Activated CD4-positive, alpha-beta T cell treated with anti-CD3 and anti-CD28 coated beads, Interleukin-2, amount 10 ng/mL, durations not matched to agents 24 days and 14 days (primary cell): Measurements from ENCODE around the gene TNFRSF1A. TPM values are rescaled to one million over a fixed set of nuclear protein-coding genes. Genes with fewer than 3 reads are reported as not detected.
A peak's percentile ranks its signal among the peaks of the same experiment; 100 is the strongest.
"Not testable (repeated sequence)": the region's sequence is repeated elsewhere in the genome, so short reads cannot be mapped to it uniquely, and the experiment has no call there.

Experiments used
- DNase-seq: peaks from one replicate; pipeline ENCODE4 v3.0.0; 2022
- H3K27ac Mint-ChIP-seq: one replicate; pipeline ENCODE4 v1.8.0; 2022; ENCODE audit warnings: mild to moderate bottlenecking, mixed read lengths
- H3K27me3 Mint-ChIP-seq: one replicate; pipeline ENCODE4 v1.8.0; 2022; ENCODE audit warnings: mixed read lengths
- H3K36me3 Mint-ChIP-seq: one replicate; pipeline ENCODE4 v1.8.0; 2022; ENCODE audit warnings: low read depth, mild to moderate bottlenecking, mixed read lengths
- H3K4me1 Mint-ChIP-seq: one replicate; pipeline ENCODE4 v1.8.0; 2021; ENCODE audit warnings: mixed read lengths
- H3K4me3 Mint-ChIP-seq: one replicate; pipeline ENCODE4 v1.8.0; 2022; ENCODE audit warnings: mild to moderate bottlenecking, moderate library complexity, mixed read lengths
- H3K9me3 Mint-ChIP-seq: one replicate; pipeline ENCODE4 v1.8.0; 2021; ENCODE audit warnings: mixed read lengths
- intact Hi-C: fragments of 100-400 bp; cut with micrococcal nuclease; formaldehyde crosslinking; loops from one replicate; pipeline ENCODE4 v1.15.1; 2023
- total RNA-seq: library from RNA; stranded (reverse); gene quantifications from 2 replicates; pipeline ENCODE4 v1.2.3, GENCODE V29; 2022

The TNFRSF1A gene
- total RNA-seq, 1 donor from 2014 or later, result 52.7 TPM

DNA sequence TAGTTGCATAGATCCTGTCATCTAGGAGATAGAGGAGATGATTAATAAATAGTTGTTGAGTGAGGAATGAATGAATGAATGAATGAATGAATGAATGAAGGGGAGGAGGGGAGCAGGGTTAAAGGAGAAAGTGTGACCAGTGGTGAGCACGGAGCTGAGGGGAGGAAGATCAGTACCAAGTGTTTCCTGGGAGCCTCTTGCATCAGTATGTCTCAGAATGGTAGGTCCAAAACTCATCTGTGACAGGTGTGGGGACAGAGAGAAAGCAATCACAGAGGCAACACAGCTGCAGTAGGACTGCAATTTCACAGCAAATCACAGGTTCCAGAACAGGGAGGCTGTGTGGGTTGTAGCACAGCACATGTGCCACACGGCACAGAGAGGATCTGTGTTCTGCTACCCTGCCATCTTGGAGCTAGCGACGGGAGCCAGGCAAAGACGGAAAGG, 14.5 kb upstream of the TNFRSF1A start:
- no peak overlapping the region for H3K27ac Mint-ChIP-seq
- H3K27me3 Mint-ChIP-seq, result peaks cover 14% of the 10 kb centered on the region
- H3K36me3 Mint-ChIP-seq, result no peaks in the 10 kb centered on the region
- no peak overlapping the region for H3K4me3 Mint-ChIP-seq
- intact Hi-C loops, result no loop called here
- no peak for DNase-seq
- H3K9me3 Mint-ChIP-seq, result no peaks in the 10 kb centered on the region
- H3K4me1 Mint-ChIP-seq, result peaks cover 17% of the 10 kb centered on the region

DNA sequence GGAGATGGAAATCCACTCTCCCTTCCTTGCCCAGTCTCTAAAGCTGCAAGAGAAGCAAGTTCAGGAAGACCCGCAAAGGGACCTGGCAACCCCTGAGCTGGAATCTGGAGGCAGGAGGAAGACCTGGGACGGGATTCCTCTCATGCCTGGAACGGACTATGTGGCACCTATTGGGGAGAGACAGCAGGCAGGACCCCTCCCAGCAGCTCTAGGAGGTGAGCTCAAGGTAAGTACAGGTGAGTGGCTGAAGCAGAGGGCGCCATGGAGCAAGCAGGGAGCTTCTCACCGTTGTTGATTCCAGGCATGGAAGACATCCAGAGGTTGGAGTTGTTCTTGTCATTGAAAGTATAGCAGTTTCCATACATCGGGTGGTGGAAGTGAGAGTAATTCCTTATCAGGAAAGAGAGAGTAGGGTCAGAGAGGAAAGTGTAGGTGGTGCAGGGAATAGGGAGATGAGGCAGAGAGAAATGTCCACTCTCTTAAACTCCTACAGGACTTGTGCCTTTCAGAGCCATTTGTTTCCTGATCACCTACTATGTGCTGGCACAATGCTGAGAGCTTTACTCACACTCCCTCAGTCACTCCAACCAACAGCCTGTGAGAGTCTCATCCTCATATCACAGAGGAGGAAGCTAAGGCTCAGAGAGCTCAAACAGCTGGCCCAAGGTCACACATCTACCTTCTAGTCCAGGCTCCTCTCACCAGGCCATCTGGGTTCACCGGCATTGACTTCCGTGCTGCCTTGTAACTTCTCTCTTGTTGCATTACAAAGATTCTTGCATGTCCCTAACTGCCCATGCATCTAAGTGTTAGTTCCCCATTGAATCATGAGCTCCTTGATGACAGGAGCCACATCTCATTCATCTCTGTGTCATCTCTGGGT, 13.9 kb upstream of the TNFRSF1A start:
- Mint-ChIP-seq H3K27me3 (peaks cover 16% of the 10 kb centered on the region), H3K9me3 (no peaks in the 10 kb centered on the region), H3K4me3 (no peak overlapping the region), H3K36me3 (no peaks in the 10 kb centered on the region), H3K4me1 (peaks cover 14% of the 10 kb centered on the region), H3K27ac (no peak overlapping the region)
- DNase-seq, result no peak
- intact Hi-C loops, result no loop called here

DNA sequence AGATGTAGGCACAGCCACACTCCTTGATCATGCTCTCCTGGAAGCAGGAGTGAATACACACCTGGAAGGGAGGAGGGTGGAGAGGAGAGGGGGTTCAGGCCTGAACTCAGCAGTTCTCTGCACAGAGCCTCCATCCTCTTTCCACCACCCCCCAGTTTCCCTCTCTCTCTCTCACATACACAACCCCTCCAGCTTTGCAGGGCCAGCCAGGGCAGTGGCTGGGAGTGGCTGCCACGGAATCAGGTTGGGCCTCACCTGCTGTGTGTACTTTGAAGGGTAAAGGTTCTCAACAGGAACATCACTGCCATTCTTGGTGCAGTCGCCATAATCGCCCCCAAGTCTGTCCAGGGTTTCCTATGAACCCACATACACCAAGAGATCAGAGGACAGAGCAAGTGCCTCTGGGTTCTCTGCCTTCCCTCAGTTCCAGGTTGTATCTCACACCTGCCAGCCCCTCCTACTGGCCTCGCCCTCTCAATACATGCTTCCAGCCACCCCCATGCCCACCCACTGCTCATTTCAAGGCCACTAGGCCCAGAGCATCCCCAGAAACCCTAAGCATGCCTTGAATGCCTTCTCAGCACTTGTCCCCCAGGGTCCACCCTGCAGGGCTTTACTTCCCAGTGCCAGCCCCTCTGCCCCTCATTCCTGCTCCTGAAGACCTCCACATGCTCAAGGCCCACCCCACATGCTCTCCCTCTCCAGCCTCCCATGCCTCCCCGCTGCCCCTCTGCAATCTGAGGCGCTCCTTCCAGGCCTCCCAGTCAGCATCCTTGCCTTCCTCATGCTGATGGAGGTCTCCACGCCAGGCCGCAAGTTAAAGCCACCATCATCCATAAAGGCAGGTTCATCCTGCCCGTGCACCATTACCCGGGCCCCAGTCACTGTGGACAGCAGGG, 12.9 kb upstream of the TNFRSF1A start:
- peaks cover 16% of the 10 kb centered on the region for H3K27me3 Mint-ChIP-seq
- intact Hi-C loops, result no loop called here
- H3K36me3 Mint-ChIP-seq, result no peaks in the 10 kb centered on the region
- H3K4me1 Mint-ChIP-seq, result peaks cover 14% of the 10 kb centered on the region
- H3K27ac Mint-ChIP-seq, result no peak overlapping the region
- DNase-seq, result no peak
- no peaks in the 10 kb centered on the region for H3K9me3 Mint-ChIP-seq
- no peak overlapping the region for H3K4me3 Mint-ChIP-seq

DNA sequence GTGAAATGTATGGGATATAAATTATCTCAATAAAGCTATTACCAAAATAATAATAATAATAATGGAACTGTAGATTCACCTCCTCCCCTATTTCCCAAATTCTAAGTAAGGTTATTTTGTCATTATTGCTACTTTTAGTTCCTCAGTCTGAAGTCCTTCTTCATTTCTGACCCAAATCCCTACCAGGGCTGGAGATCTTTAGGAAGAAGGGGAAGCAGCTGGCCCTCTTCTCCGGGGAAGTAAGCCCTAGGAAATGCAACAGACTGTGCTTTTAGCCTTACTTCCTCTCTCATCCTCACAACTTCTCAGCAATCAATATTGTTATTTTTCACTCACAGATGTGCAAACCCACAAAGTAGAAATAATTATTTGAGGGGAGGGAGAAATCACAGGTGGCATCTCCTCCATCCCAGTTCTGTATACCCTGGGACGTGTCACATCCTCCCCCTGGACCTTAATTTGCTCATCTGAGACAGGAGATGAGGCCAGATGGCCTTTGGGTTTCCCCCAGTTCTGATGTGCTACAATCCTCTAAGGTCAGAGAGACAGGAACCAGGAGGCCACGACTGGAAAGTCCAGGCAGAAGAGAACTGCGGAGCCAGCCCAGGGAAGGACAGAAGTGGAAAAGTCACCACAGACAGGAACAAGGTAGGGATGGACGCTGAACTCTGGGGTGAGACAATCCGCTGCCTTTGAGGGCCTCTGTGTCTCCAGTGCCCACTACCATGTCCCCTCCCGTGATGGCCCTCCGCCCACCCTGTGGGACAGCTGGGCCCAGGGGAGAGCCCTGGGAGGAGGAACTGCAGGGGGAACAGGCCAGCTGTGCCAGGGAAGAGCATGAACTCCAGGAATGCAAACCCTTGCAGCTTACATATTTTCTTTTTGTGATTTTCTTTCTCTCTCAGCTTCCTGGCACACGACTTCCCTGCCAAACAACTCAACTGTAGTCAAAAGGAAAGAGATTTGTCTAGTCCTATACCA, 10.6 kb upstream of the TNFRSF1A start:
- no peak overlapping the region for H3K4me3 Mint-ChIP-seq
- peaks cover 16% of the 10 kb centered on the region for H3K27me3 Mint-ChIP-seq
- intact Hi-C loops, result no loop called here
- no peaks in the 10 kb centered on the region for H3K36me3 Mint-ChIP-seq
- no peak for DNase-seq
- H3K9me3 Mint-ChIP-seq, result no peaks in the 10 kb centered on the region
- no peak overlapping the region for H3K27ac Mint-ChIP-seq
- H3K4me1 Mint-ChIP-seq, result peaks cover 16% of the 10 kb centered on the region

DNA sequence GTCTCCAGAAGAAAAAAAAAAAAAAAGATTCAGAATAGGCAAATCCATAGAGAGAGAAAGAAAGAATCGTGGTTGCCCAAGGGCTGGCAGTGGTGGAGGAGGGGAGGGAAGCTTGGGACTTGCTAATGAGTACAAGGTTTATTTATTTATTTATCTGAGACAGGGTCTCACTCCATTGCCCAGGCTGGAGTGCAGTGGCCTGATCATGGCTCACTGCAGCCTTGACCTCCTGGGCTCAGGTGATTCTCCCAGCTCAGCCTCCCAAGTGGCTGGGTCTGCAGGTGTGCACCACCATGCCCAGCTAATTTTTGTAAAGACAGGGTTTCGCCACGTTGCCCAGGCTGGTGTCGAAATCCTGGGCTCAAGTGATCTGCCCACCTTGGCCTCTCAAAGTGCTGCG, 9.7 kb upstream of the TNFRSF1A start:
- no peaks in the 10 kb centered on the region for H3K36me3 Mint-ChIP-seq
- H3K4me1 Mint-ChIP-seq, result peaks cover 18% of the 10 kb centered on the region
- H3K4me3 Mint-ChIP-seq, result no peak overlapping the region
- no peak overlapping the region for H3K27ac Mint-ChIP-seq
- DNase-seq, result no peak
- H3K27me3 Mint-ChIP-seq, result peaks cover 12% of the 10 kb centered on the region
- intact Hi-C loops, result no loop called here
- peaks cover 3% of the 10 kb centered on the region for H3K9me3 Mint-ChIP-seq

DNA sequence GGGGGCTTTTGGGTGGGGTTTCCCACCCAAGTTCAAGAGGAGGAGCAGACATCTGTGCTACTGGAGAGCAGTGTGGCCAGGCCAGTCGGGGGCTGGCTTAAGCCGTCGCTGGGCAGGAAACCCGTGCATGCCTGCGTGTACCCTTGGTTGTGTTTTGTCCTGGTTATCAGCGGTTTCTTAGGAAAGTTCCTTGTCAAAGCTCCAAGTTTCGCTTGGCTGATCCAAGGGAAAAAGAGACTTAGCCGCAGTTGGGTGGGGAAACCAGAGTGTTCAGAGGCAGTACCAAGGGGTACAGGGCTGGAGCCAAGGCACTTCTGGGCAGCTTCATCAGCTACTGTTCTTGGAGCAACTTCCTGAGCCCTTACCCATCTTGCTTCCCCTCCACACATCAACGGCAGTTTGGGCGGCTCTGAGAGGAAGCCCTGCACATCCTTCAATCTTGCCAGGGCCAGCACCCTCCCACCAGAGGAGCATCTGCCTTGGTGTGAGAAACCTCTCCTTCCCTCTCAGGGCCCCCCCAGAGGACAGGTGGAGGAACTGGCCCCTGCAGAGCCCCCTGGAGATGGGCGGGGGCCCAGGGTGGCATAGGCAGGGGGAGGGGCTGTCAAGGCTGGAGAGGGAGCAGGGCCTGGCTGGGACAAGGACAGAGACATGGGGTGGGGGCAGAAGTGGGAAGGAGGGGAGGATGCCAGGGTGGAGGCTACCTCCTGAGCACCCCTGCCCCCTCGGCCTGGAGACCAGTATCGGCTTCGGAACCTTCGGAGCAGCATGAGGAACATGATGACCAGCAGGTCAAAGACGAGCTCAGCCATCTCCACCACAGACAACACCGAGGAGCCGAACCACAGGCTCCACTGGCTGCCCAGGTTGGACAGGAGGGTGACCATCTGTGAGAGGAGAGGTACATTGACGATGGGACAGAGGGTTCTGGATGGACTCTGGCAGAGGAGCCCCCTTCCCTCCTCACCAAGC, 5.8 kb upstream of the TNFRSF1A start:
- Mint-ChIP-seq H3K36me3 (no peaks in the 10 kb centered on the region), H3K27ac (no peak overlapping the region), H3K4me1 (peaks cover 39% of the 10 kb centered on the region), H3K4me3 (no peak overlapping the region), H3K9me3 (peaks cover 4% of the 10 kb centered on the region), H3K27me3 (peaks cover 7% of the 10 kb centered on the region)
- intact Hi-C loops, result no loop called here
- no peak for DNase-seq

DNA sequence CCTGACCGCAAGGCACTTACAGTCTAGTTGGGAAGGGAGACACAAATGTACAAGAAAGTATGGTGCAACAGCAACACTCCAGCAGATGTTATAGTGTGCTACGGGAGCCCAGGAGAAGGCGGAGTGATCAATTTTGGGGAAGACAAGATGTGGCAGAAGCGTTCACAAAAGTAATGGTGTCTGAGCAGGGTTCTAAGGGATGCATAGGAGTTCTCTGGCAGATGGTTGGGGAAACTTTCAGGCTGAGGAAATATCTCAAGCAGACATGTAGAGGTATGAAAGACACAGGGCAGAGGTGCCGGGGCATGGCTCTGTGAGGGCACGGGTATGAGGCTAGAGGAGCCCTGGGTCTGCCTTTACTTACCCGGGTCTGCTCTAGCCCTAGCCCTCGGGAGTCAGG, 5.1 kb upstream of the TNFRSF1A start:
- peaks cover 2% of the 10 kb centered on the region for H3K27me3 Mint-ChIP-seq
- H3K4me3 Mint-ChIP-seq, result no peak overlapping the region
- intact Hi-C loops, result no loop called here
- peak overlapping the region; percentile 34 for H3K27ac Mint-ChIP-seq
- no peaks in the 10 kb centered on the region for H3K36me3 Mint-ChIP-seq
- peaks cover 4% of the 10 kb centered on the region for H3K9me3 Mint-ChIP-seq
- DNase-seq, result no peak
- H3K4me1 Mint-ChIP-seq, result peaks cover 41% of the 10 kb centered on the region

DNA sequence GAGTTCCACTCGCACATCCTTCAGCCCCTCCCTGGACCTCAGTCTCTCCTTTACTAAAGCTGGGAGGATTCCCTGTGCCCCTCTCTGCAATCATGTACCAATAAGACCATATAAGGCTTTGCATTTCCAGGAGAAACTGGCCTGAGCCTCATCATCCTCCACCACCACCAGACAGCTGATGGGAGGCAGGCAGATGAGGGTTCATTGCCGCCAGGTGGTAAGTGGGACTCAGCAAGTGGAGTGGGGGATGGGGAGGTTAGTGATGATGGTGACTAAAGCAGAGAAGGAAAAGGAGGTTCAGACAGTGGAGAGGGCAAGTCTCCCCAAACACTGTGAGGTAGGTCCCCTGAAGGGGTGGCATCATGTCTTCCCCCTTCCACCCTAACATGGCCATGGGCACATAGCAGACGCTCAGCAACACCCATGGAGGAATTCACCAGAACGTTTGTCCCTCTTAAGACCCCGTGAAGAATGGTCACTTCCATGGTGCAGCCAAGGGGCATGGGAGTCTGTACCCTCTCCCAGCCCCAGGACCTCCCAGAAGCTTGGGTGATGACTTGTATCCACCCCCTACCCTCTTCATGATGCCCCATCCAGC, 4.5 kb upstream of the TNFRSF1A start:
- Mint-ChIP-seq H3K27me3 (peaks cover 2% of the 10 kb centered on the region), H3K4me3 (no peak overlapping the region), H3K9me3 (peaks cover 4% of the 10 kb centered on the region), H3K36me3 (peaks cover 3% of the 10 kb centered on the region), H3K4me1 (peaks cover 43% of the 10 kb centered on the region), H3K27ac (no peak overlapping the region)
- no peak for DNase-seq
- intact Hi-C loops, result no loop called here

DNA sequence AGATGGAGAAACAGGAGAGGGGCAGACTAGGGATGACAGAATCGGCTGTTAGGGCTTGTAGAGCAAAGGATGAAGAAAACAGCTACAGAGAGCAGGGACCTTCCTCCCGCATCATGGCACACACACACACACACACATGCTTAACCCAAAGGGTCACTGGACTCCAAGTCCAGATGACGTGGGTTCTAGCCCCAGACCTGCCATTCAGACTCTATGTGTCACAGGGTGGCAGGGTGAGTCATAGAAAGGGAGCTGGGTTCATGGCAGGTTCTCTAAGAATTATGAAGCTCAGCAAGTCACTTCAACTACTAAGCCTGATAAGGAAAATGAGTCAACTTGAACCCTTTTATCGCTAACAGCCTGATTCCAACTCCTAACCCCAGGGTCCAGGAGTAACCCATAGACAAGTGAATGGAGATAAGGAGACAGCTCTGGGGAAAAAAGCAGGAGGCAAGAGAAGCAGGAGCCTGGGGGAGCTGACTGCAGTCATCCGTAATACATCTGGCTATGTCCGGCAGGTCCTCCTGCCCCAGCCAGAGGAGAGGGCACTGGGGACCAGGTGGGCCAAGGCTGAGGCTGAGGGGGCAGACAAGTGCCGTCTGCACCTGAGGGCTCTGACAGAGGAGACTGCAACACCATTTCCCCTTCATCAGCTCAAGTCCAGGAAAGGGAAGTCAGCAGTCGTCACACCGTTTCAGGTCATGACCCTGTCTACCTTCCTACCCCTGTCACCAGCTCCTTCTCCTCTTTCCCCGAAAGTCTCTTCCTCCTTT, 3.6 kb upstream of the TNFRSF1A start:
- Mint-ChIP-seq H3K4me1 (peaks cover 45% of the 10 kb centered on the region), H3K9me3 (peaks cover 4% of the 10 kb centered on the region), H3K27ac (peak overlapping the region; percentile 58), H3K4me3 (peak overlapping the region; percentile 18), H3K27me3 (no peaks in the 10 kb centered on the region), H3K36me3 (peaks cover 5% of the 10 kb centered on the region)
- DNase-seq, result peak; percentile 70
- intact Hi-C loops, result no loop called here

DNA sequence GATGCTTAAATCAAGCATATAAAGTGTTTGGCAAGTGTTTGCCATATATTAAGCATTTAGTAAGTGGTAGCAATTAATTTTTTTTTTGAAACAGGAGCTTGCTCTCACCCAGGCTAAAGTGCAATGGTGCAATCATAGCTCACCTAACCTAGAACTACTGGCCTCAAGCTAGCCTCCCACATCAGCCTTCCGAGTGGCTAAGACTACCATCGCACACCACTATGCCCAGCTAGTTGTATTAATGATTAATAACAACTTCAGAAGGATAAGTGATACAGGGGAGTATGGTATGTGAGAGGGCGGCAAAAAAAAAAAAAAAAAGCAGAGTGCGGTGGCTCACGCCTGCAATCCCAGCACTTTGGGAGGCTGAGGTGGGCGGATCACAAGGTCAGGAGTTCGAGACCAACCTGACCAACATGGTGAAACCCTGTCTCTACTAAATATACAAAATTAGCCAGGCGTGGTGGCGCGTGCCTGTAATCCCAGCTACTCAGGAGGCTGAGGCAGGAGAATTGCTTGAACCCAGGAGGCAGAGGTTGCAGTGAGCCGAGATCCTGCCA, 2.3 kb upstream of the TNFRSF1A start:
- DNase-seq, H3K36me3 Mint-ChIP-seq, H3K27ac Mint-ChIP-seq, H3K27me3 Mint-ChIP-seq, H3K9me3 Mint-ChIP-seq, intact Hi-C loops, H3K4me3 Mint-ChIP-seq: not testable (repeated sequence)
- H3K4me1 Mint-ChIP-seq, result peaks cover 45% of the 10 kb centered on the region

DNA sequence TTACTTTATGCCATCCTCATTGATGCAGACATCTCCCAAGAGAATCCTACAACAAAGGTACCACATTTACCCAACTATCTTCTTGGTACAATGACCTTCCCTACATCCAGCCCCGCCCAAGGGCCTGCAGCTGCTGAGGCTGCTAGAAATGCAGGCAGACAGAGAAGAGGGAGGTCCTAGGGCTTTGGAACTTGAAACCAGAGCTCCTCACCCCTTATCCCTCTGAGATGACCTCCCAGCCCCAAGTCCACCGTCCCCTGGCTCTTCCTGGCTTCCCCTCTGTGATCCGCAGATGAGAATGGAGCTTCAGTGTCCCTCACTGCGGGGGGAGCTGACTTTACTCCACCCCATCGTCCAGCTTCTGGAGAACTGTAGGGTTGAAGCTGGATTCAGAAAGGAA, 1.6 kb upstream of the TNFRSF1A start:
- H3K27me3 Mint-ChIP-seq, result no peaks in the 10 kb centered on the region
- peaks cover 4% of the 10 kb centered on the region for H3K9me3 Mint-ChIP-seq
- no peak for DNase-seq
- peaks cover 45% of the 10 kb centered on the region for H3K4me1 Mint-ChIP-seq
- H3K36me3 Mint-ChIP-seq, result peaks cover 5% of the 10 kb centered on the region
- intact Hi-C loops, result no loop called here
- no peak overlapping the region for H3K4me3 Mint-ChIP-seq
- H3K27ac Mint-ChIP-seq, result peak overlapping the region; percentile 10
